Right lobe of liver (tissue), 6 donors: ENCODE measurements around the gene SLC48A1. TPM values are rescaled to one million over a fixed set of nuclear protein-coding genes. Genes with fewer than 3 reads are reported as not detected.

Source experiments
- ATAC-seq, 4 donors: fragments of 200-7000 bp; cut with Tn5 transposase; one replicate each; pipeline ENCODE4 v1.9.1; 2020; ENCODE audit warnings: mild to moderate bottlenecking in 4 of 4, moderate library complexity in 4 of 4
- DNase-seq, 3 donors: peaks; one replicate each; pipeline ENCODE4 v3.0.0-alpha.2; 2020
- H3K27ac ChIP-seq, 3 donors: fragments of 200-600 bp; one replicate each; pipeline ENCODE4 v1.8.0; 2022
- H3K27me3 ChIP-seq, 2 donors: fragments of 200-600 bp; one replicate each; pipeline ENCODE4 v1.8.0; 2022
- H3K36me3 ChIP-seq, 4 donors: fragments of 200-600 bp; sonication (generic) in 1 of 4; one replicate each; pipeline versions ENCODE4 v1.5.1 to v1.8.0; 2017 to 2022; ENCODE audit warnings: control low read depth in 1 of 4
- H3K4me1 ChIP-seq, 4 donors: fragments of 200-600 bp; sonication (generic) in 1 of 4; one replicate each; pipeline versions ENCODE4 v1.5.1 to v1.8.0; 2017 to 2022; ENCODE audit warnings: control low read depth in 1 of 4
- H3K4me3 ChIP-seq, 3 donors: fragments of 200-600 bp; one replicate each; pipeline ENCODE4 v1.8.0; 2022
- H3K9me3 ChIP-seq, 4 donors: fragments of 200-600 bp; sonication (generic) in 1 of 4; one replicate each; pipeline versions ENCODE4 v1.5.1 to v1.8.0; 2017 to 2022; ENCODE audit warnings: control low read depth in 1 of 4
- CTCF ChIP-seq, 4 donors: fragments of 200-600 bp in 3 of 4; fragments of 450-650 bp in 1 of 4; IDR thresholded peaks; one replicate each; pipeline versions ENCODE4 v1.5.1 to v1.8.0; 2016 to 2022; ENCODE audit warnings: antibody characterized with exemption in 4 of 4, mild to moderate bottlenecking in 2 of 4
- POLR2A ChIP-seq: fragments of 450-650 bp; IDR thresholded peaks from one replicate; pipeline ENCODE4 v1.6.1; 2017; ENCODE audit warnings: antibody characterized with exemption, mild to moderate bottlenecking
- WGBS: methylation state at CpG from one replicate; pipeline ENCODE4 v1.1.6; 2018; ENCODE audit warnings: low coverage, low lambda C conversion rate; ENCODE audit not compliant: insufficient coverage; ENCODE audit errors: missing lambda C conversion rate; 5-methylcytosine and 5-hydroxymethylcytosine counted together
- intact Hi-C, 2 donors: fragments of 100-400 bp; cut with DNase I; formaldehyde crosslinking; loops; one replicate each; pipeline versions ENCODE4 v1.11.2 to v1.14.1; 2022
- total RNA-seq, 6 experiments: library from RNA; depleted of rRNA in 2 of 6; stranded (reverse); fragments of >200 nt in 2 of 6; fragmentation: NEBNext Ultra II Directional in 3 of 6; extraction: Animal tissue kit (Norgen Biotek cat#: 25700) in 3 of 6; gene quantifications; one replicate each; pipeline versions ENCODE4 v1.1.0 to v1.2.4, GENCODE V29; 2016 to 2023
- donor health status: DM: no; HTN: yes; CAD: no.
- donor health status: DM: no; HTN: no; CAD: no.
- donor health status: DM: no; HTN: no; CAD: no.
- donor health status: DM: no; HTN: yes; CAD: no.
- donor health status: DM: no; HTN: yes; CAD: no.

SLC48A1 gene
- total RNA-seq, 6 experiments from 2014 or later, result 12.4 to 20.4 (median 18.0) TPM

GRCh38 chr12:47785036-47785886, 12.2 kb downstream of the SLC48A1 start:
- intact Hi-C loops, result no loop called here
- Histone ChIP-seq H3K4me3 (no peak overlapping the region), H3K9me3 (no peaks in the 10 kb centered on the region), H3K27ac (no peak overlapping the region), H3K4me1 (no peaks in the 10 kb centered on the region), H3K36me3 (peaks cover 0 to 32% (median 10%) of the 10 kb centered on the region in 4 donors), H3K27me3 (no peaks in the 10 kb centered on the region)
- no peak for ATAC-seq
- 95% methylated on average over 3 of the region's 15 CpGs for WGBS
- peak in 1 of 3 donors; percentile 35 for DNase-seq
- TF ChIP-seq CTCF (IDR thresholded peaks at IDR 0.05) (no peak), POLR2A (no peak)

- H3K36me3 ChIP-seq, result peaks cover 0 to 32% (median 10%) of the 10 kb centered on the region in 4 donors
- H3K27ac ChIP-seq, result no peak overlapping the region
- no peak overlapping the region for H3K4me3 ChIP-seq
- 85% methylated on average over 4 of the region's 11 CpGs for WGBS
- H3K27me3 ChIP-seq, result no peaks in the 10 kb centered on the region
- no peak for TF ChIP-seq POLR2A
- TF ChIP-seq CTCF (IDR thresholded peaks at IDR 0.05), result no peak
- ATAC-seq (no peak), DNase-seq (peak in 1 of 3 donors; percentile 19)
- intact Hi-C loops, result no loop called here
- H3K4me1 ChIP-seq, result no peaks in the 10 kb centered on the region
- H3K9me3 ChIP-seq, result no peaks in the 10 kb centered on the region
Observed at GRCh38 chr12:47785887-47786661, 13.0 kb downstream of the SLC48A1 start.

- H3K27me3 ChIP-seq, result no peaks in the 10 kb centered on the region
- H3K4me1 ChIP-seq, result no peaks in the 10 kb centered on the region
- WGBS, result 83% methylated on average over 1 of the region's 10 CpGs
- H3K4me3 ChIP-seq, result no peak overlapping the region
- intact Hi-C loops, result no loop called here
- peaks cover 0 to 29% (median 10%) of the 10 kb centered on the region in 4 donors for H3K36me3 ChIP-seq
- H3K27ac ChIP-seq, result no peak overlapping the region
- TF ChIP-seq POLR2A, result no peak
- no peak for TF ChIP-seq CTCF (IDR thresholded peaks at IDR 0.05)
- ATAC-seq (no peak), DNase-seq (no peak)
- no peaks in the 10 kb centered on the region for H3K9me3 ChIP-seq
Observed at GRCh38 chr12:47786662-47787280, 13.7 kb downstream of the SLC48A1 start.

DNA sequence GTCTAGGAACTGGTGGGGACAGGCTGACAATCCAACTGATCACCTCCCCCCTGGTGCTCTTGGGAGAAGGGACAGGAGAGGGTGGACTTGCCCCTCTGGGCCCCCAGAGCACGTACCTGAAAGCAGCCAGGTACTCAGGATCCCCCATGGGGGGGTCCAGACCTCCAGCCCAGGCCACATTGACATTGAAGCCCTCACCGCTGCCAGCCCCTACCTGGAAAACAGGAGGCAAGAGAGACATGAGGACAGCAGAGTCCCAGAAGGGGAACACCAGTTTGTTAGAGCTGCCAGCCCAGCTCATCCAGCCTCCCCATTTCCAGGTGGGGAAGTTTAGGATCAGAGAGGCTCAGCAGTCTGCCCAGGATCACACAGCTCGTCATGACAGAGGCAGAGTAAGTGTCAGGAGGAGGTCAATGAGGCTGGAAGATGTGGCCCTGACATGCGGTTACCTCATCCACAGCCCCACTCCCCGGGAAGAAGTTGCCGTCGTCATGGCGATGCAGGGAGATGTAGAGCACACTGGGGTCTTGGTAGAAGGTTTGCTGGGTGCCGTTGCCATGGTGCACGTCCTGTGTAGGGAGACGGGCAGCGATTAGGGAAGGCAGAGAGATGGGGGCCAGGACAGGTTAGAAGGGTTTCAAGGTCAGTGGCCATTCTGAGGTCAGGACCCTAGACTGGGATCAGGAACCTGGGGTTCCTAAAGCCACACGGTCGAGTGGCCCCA, 14.7 kb downstream of the SLC48A1 start:
- intact Hi-C loops, result no loop called here
- no peak for TF ChIP-seq CTCF (IDR thresholded peaks at IDR 0.05)
- Histone ChIP-seq H3K27me3 (no peaks in the 10 kb centered on the region), H3K9me3 (no peaks in the 10 kb centered on the region), H3K36me3 (peaks cover 0 to 27% (median 13%) of the 10 kb centered on the region in 4 donors), H3K4me3 (no peak overlapping the region), H3K4me1 (no peaks in the 10 kb centered on the region), H3K27ac (no peak overlapping the region)
- DNase-seq (no peak), ATAC-seq (no peak)
- 74% methylated on average over 6 of the region's 14 CpGs for WGBS
